K562 (cell line): ENCODE results near the gene TANC1. TPM values are rescaled to one million over a fixed set of nuclear protein-coding genes. Genes with fewer than 3 reads are reported as not detected.
A peak's percentile ranks its signal among the peaks of the same experiment; 100 is the strongest.

Experiments used
- CBFA2T3 ChIP-seq: fragments of 450-650 bp; IDR thresholded peaks from 2 replicates; pipeline ENCODE4 v1.6.1; 2017
- DPF2 ChIP-seq: fragments of 450-650 bp; IDR thresholded peaks from 2 replicates; pipeline ENCODE4 v1.6.1; 2016
- ETS2 ChIP-seq: IDR thresholded peaks from 2 replicates; pipeline ENCODE4 v1.6.1; 2016; ENCODE audit warnings: borderline replicate concordance, missing genetic modification characterization, mild to moderate bottlenecking, moderate library complexity, missing compliant biosample characterization; ENCODE audit not compliant: poor library complexity, severe bottlenecking
- FOXK2 ChIP-seq, 2 experiments: fragments of 450-650 bp; IDR thresholded peaks in 1 of 2; conservative IDR thresholded peaks in 1 of 2; 2 replicates each; pipeline ENCODE4 v1.6.1; 2016; ENCODE audit warnings: low read depth in 2 of 2, mild to moderate bottlenecking in 1 of 2
- MYC ChIP-seq, 2 experiments: fragments of 250-450 bp in 1 of 2; sonication (Bioruptor Pico) in 1 of 2; IDR thresholded peaks; 2 replicates each; pipeline versions ENCODE4 v1.5.1 to v1.6.1; 2012 to 2021; ENCODE audit warnings: low read depth in 2 of 2, borderline replicate concordance in 1 of 2, improper control_type of control experiment in 1 of 2, low read length in 1 of 2, mild to moderate bottlenecking in 1 of 2, moderate library complexity in 1 of 2
- NR2C2 ChIP-seq, 2 experiments: fragments of 200-800 bp in 1 of 2; sonication (Bioruptor generic) in 1 of 2; sonication (generic) in 1 of 2; formaldehyde crosslinking in 1 of 2; IDR thresholded peaks; 2 replicates each; pipeline versions ENCODE4 v1.6.1 to v1.8.0; 2016 to 2022; ENCODE audit warnings: mild to moderate bottlenecking in 1 of 2, missing compliant biosample characterization in 1 of 2, missing genetic modification characterization in 1 of 2, missing genetic modification reagents in 1 of 2
- OTX1 ChIP-seq: fragments of 450-650 bp; formaldehyde crosslinking; IDR thresholded peaks from 2 replicates; pipeline ENCODE4 v1.4.0; 2022; ENCODE audit warnings: mild to moderate bottlenecking
- PHB ChIP-seq: fragments of 250-450 bp; sonication (Bioruptor Pico); IDR thresholded peaks from 2 replicates; pipeline ENCODE4 v1.5.0; 2021
- POLR3A ChIP-seq: IDR thresholded peaks from 2 replicates; pipeline ENCODE4 v1.6.1; 2011; ENCODE audit warnings: borderline replicate concordance, mild to moderate bottlenecking, moderate library complexity; ENCODE audit not compliant: insufficient read length, insufficient read depth; ENCODE audit errors: extremely low read depth
- SAFB2 ChIP-seq: fragments of 200-400 bp; formaldehyde crosslinking; IDR thresholded peaks from 2 replicates; pipeline ENCODE4 v1.6.1; 2018; ENCODE audit warnings: borderline replicate concordance, low read length, low read depth, moderate library complexity; ENCODE audit not compliant: severe bottlenecking
- TCF7 ChIP-seq: sonication (generic); IDR thresholded peaks from 2 replicates; pipeline ENCODE4 v1.6.1; 2016; ENCODE audit warnings: antibody characterized with exemption, borderline replicate concordance
- TSC22D4 ChIP-seq: fragments of 450-650 bp; IDR thresholded peaks from 2 replicates; pipeline ENCODE4 v1.6.1; 2016; ENCODE audit warnings: missing genetic modification characterization, missing biosample characterization, control low read depth
- XRCC5 ChIP-seq: fragments of 200-400 bp; formaldehyde crosslinking; IDR thresholded peaks from 2 replicates; pipeline ENCODE4 v1.6.1; 2017; ENCODE audit warnings: low read depth, mild to moderate bottlenecking, low read length
- ZNF12 ChIP-seq: sonication (generic); formaldehyde crosslinking; IDR thresholded peaks from 2 replicates; pipeline ENCODE4 v1.4.0; 2020; ENCODE audit warnings: mild to moderate bottlenecking, missing genetic modification reagents
- ZNF239 ChIP-seq: fragments of 250-450 bp; sonication (Bioruptor Pico); IDR thresholded peaks from 2 replicates; pipeline ENCODE4 v1.4.0; 2020; ENCODE audit warnings: mild to moderate bottlenecking
- ZNF431 ChIP-seq: sonication (generic); formaldehyde crosslinking; IDR thresholded peaks from 2 replicates; pipeline ENCODE4 v1.8.0; 2022; ENCODE audit warnings: mild to moderate bottlenecking, missing genetic modification reagents
- polyA plus RNA-seq, 8 experiments: library from polyadenylated mRNA; depleted of rRNA in 4 of 8; stranded (reverse) in 5 of 8; unstranded in 3 of 8; fragments of >200 nt; fragmentation: Nextera tagmentation in 2 of 8; fragmentation: Illumina TruSeq in 1 of 8; extraction: Ambion mirVana in 2 of 8; extraction: Trizol in 1 of 8; gene quantifications; 2 replicates each; pipeline versions ENCODE4 v1.2.1 to v1.2.3, GENCODE V29; 2011 to 2014; ENCODE audit warnings: inconsistent platforms in 1 of 8, missing spikeins in 1 of 8
- total RNA-seq, 7 experiments: library from RNA; depleted of rRNA in 6 of 7; stranded (reverse); fragments of >200 nt in 6 of 7; fragmentation: Illumina TruSeq in 2 of 7; extraction: Trizol in 2 of 7; gene quantifications; 2 replicates each; pipeline versions ENCODE4 v1.2.1 to v1.2.3, GENCODE V29; 2011 to 2021; ENCODE audit warnings: low replicate concordance in 1 of 7
- TF ChIP-seq, protein P1 (sequence below): sonication (generic); formaldehyde crosslinking; IDR thresholded peaks from 2 replicates; pipeline ENCODE4 v1.9.0; 2022; ENCODE audit warnings: mild to moderate bottlenecking, missing genetic modification reagents
- TF ChIP-seq, protein P2 (sequence below): fragments of 450-650 bp; formaldehyde crosslinking; IDR thresholded peaks from 2 replicates; pipeline ENCODE4 v1.4.0; 2020; ENCODE audit warnings: mild to moderate bottlenecking, mixed read lengths
- TF ChIP-seq, protein P3 (sequence below): fragments of 250-450 bp; sonication (Bioruptor Pico); IDR thresholded peaks from 2 replicates; pipeline ENCODE4 v1.4.0; 2020

Gene TANC1
- total and polyA plus RNA-seq, 9 of the 15 experiments (the other 6 are each of a cell fraction or from before 2014, with no cell fraction given): under 0.01 to 0.20 (median 0.07) TPM; not detected in 1

DNA sequence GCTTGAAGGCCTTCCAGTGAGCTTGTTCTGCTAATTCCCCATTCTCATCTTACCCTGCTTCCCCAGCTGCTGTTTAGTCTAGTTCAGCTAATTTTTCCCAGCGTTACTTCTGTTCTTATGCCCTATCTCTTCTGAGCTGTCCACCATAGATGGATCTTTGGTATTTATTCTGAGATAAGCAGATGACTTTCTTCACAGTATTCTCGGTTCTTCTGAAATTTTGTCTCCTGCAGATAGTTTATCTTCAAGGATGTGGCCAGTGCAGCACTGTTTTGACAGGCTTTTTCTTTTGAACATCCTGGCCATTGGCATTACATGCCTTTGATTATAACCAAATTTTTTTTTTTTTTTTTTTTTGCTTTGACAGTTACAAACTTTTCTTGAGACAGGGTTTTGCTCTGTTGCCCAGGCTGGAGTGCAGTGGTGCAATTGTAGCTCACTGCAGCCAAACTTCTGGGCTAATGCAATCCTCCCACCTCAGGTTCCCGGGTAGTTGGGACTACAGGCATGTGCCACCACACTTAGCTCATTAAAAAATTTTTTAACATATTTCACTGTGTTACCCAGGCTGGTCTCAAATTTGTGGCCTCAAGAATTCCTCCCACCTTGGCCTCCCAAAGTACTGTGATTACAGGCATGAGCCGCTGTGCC, 183.8 kb downstream of the TANC1 start (continued):
- TF ChIP-seq OTX1 (CRISPR knock-in tag) (peak; percentile 82; the same call in 1 of the 2 replicates), TSC22D4 (tag) (no peak), CBFA2T3 (peak; percentile 94), ZNF12 (CRISPR knock-in tag) (no peak), PHB (CRISPR knock-in tag) (no peak), XRCC5 (no peak), ETS2 (no peak), DPF2 (peak; percentile 90), POLR3A (no peak), ZNF431 (CRISPR knock-in tag) (no peak), TCF7 (no peak), FOXK2 (conservative IDR thresholded peaks at IDR 0.05 in 1 of 2, IDR thresholded peaks at IDR 0.05 in 1 of 2; ENCODE audit: low read depth in 2 of 2) (peak in 1 of 2 experiments; percentile 41; a peak in 1 of 4 replicates), NR2C2 (CRISPR knock-in tag; IDR thresholded peaks at IDR 0.05) (no peak), NR2C2 (tag; IDR thresholded peaks at IDR 0.05) (no peak), SAFB2 (no peak), MYC (IDR thresholded peaks at IDR 0.05; ENCODE audit: low read depth, low read length) (no peak), MYC (CRISPR knock-in tag; IDR thresholded peaks at IDR 0.05; ENCODE audit: borderline replicate concordance, low read depth) (no peak), ZNF239 (CRISPR knock-in tag) (peak; percentile 65)
- TF ChIP-seq, protein P1, sequence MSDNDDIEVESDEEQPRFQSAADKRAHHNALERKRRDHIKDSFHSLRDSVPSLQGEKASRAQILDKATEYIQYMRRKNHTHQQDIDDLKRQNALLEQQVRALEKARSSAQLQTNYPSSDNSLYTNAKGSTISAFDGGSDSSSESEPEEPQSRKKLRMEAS (CRISPR knock-in tag): no peak
- TF ChIP-seq, protein P2, sequence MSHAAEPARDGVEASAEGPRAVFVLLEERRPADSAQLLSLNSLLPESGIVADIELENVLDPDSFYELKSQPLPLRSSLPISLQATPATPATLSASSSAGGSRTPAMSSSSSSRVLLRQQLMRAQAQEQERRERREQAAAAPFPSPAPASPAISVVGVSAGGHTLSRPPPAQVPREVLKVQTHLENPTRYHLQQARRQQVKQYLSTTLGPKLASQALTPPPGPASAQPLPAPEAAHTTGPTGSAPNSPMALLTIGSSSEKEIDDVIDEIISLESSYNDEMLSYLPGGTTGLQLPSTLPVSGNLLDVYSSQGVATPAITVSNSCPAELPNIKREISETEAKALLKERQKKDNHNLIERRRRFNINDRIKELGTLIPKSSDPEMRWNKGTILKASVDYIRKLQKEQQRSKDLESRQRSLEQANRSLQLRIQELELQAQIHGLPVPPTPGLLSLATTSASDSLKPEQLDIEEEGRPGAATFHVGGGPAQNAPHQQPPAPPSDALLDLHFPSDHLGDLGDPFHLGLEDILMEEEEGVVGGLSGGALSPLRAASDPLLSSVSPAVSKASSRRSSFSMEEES (CRISPR knock-in tag): no peak
- TF ChIP-seq, protein P3, sequence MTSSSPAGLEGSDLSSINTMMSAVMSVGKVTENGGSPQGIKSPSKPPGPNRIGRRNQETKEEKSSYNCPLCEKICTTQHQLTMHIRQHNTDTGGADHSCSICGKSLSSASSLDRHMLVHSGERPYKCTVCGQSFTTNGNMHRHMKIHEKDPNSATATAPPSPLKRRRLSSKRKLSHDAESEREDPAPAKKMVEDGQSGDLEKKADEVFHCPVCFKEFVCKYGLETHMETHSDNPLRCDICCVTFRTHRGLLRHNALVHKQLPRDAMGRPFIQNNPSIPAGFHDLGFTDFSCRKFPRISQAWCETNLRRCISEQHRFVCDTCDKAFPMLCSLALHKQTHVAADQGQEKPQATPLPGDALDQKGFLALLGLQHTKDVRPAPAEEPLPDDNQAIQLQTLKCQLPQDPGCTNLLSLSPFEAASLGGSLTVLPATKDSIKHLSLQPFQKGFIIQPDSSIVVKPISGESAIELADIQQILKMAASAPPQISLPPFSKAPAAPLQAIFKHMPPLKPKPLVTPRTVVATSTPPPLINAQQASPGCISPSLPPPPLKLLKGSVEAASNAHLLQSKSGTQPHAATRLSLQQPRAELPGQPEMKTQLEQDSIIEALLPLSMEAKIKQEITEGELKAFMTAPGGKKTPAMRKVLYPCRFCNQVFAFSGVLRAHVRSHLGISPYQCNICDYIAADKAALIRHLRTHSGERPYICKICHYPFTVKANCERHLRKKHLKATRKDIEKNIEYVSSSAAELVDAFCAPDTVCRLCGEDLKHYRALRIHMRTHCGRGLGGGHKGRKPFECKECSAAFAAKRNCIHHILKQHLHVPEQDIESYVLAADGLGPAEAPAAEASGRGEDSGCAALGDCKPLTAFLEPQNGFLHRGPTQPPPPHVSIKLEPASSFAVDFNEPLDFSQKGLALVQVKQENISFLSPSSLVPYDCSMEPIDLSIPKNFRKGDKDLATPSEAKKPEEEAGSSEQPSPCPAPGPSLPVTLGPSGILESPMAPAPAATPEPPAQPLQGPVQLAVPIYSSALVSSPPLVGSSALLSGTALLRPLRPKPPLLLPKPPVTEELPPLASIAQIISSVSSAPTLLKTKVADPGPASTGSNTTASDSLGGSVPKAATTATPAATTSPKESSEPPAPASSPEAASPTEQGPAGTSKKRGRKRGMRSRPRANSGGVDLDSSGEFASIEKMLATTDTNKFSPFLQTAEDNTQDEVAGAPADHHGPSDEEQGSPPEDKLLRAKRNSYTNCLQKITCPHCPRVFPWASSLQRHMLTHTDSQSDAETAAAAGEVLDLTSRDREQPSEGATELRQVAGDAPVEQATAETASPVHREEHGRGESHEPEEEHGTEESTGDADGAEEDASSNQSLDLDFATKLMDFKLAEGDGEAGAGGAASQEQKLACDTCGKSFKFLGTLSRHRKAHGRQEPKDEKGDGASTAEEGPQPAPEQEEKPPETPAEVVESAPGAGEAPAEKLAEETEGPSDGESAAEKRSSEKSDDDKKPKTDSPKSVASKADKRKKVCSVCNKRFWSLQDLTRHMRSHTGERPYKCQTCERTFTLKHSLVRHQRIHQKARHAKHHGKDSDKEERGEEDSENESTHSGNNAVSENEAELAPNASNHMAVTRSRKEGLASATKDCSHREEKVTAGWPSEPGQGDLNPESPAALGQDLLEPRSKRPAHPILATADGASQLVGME (CRISPR knock-in tag): no peak
